GM12878 (cell line): ENCODE results near the gene SPINT1. TPM values are rescaled to one million over a fixed set of nuclear protein-coding genes. Genes with fewer than 3 reads are reported as not detected.

Experiments
- ATAC-seq: fragments of 200-7000 bp; cut with Tn5 transposase; 3 replicates; pipeline ENCODE4 v1.9.1; 2020; ENCODE audit warnings: mild to moderate bottlenecking, moderate library complexity
- BruUV-seq: library from RNA; stranded (reverse); fragments of 400-500 nt; replicated peaks from 2 replicates; lab custom pipeline; 2021; lab: Mats Ljungman, UMichigan
- CTCF ChIA-PET: fragments of 300-600 bp; sonication (Branson Sonifier 250); formaldehyde crosslinking; extraction: SDS; loops from one replicate; lab custom pipeline; 2021; ENCODE audit warnings: inconsistent platforms; lab: Yijun Ruan, JAX
- POLR2A ChIA-PET: fragments of 350-600 bp; formaldehyde crosslinking; extraction: SDS; loops from one replicate; lab custom pipeline; 2021; ENCODE audit warnings: inconsistent platforms; lab: Charles Lee
- RAD21 ChIA-PET: fragments of 300-600 bp; sonication (Branson Sonifier 250); formaldehyde crosslinking; loops from one replicate; lab custom pipeline; 2023; ENCODE audit warnings: antibody characterized with exemption; ENCODE audit not compliant: unreplicated experiment; lab: Charles Lee
- SMC1A ChIA-PET: fragments of 300-600 bp; sonication (Branson Sonifier 250); formaldehyde crosslinking; loops from one replicate; lab custom pipeline; 2023; ENCODE audit not compliant: unreplicated experiment, uncharacterized antibody; lab: Charles Lee
- DNase-seq: peaks from one replicate; pipeline ENCODE4 v3.0.0-alpha.2; 2011; ENCODE audit warnings: low read depth, low spot score
- FAIRE-seq: peaks from 3 replicates; lab custom pipeline; 2011; peaks lifted over from hg19 to GRCh38; lab: Jason Lieb, UNC
- H2AFZ ChIP-seq: 2 replicates; pipeline ENCODE4 v1.6.0; 2011; ENCODE audit warnings: low read depth, low read length, control low read depth; ENCODE audit not compliant: control insufficient read depth
- H3K27ac ChIP-seq: 2 replicates; pipeline ENCODE4 v1.5.1; 2011; ENCODE audit warnings: control low read depth; ENCODE audit not compliant: control insufficient read depth, insufficient read depth
- H3K27me3 ChIP-seq, 2 experiments: replicated peaks in 1 of 2; 2 replicates each; pipeline versions ENCODE4 v1.6.0 to v1.6.1; 2011; ENCODE audit warnings: low read length in 1 of 2; ENCODE audit not compliant: control insufficient read depth in 2 of 2, insufficient read depth in 2 of 2
- H3K36me3 ChIP-seq, 2 experiments: 2 replicates each; pipeline ENCODE4 v1.5.1; 2011; ENCODE audit warnings: low read length in 1 of 2; ENCODE audit not compliant: control insufficient read depth in 2 of 2, insufficient read depth in 2 of 2
- H3K4me1 ChIP-seq: 2 replicates; pipeline ENCODE4 v1.6.1; 2011; ENCODE audit warnings: mild to moderate bottlenecking, low read length, moderate library complexity, mixed read lengths; ENCODE audit not compliant: control insufficient read depth, insufficient read depth
- H3K4me2 ChIP-seq: 2 replicates; pipeline ENCODE4 v1.6.0; 2011; ENCODE audit warnings: control low read depth; ENCODE audit not compliant: control insufficient read depth, insufficient read depth
- H3K4me3 ChIP-seq: fragments of 200-600 bp; sonication (generic); 2 replicates; pipeline ENCODE4 v1.5.1; 2016
- H3K79me2 ChIP-seq: 2 replicates; pipeline ENCODE4 v1.6.0; 2011; ENCODE audit warnings: low read length; ENCODE audit not compliant: control insufficient read depth, insufficient read depth
- H3K9ac ChIP-seq: 2 replicates; pipeline ENCODE4 v1.8.0; 2011; ENCODE audit warnings: low read length, control low read depth, mixed read lengths; ENCODE audit not compliant: control insufficient read depth, insufficient read depth
- H3K9me3 ChIP-seq: replicated peaks from 3 replicates; pipeline ENCODE4 v1.5.1; 2011; ENCODE audit warnings: mild to moderate bottlenecking, low read length; ENCODE audit not compliant: control insufficient read depth, insufficient read depth
- H4K20me1 ChIP-seq: 2 replicates; pipeline ENCODE4 v1.6.0; 2011; ENCODE audit not compliant: control insufficient read depth, insufficient read depth
- HDGF ChIP-seq: fragments of 450-650 bp; IDR thresholded peaks from 2 replicates; pipeline ENCODE4 v1.6.1; 2016; ENCODE audit warnings: antibody characterized with exemption
- RUNX3 ChIP-seq: IDR thresholded peaks from 2 replicates; pipeline ENCODE4 v1.6.1; 2012; ENCODE audit warnings: low read length, inconsistent platforms
- WGBS: methylation state at CpG from one replicate; pipeline ENCODE4 v1.1.6; 2016; ENCODE audit warnings: low lambda C conversion rate; ENCODE audit not compliant: insufficient replicate concordance, insufficient coverage; ENCODE audit errors: missing lambda C conversion rate; 5-methylcytosine and 5-hydroxymethylcytosine counted together
- in situ Hi-C: fragments of 300-500 bp; cut with MboI; formaldehyde crosslinking; loops from 9 replicates; pipeline ENCODE4 v1.14.3; 2018; ENCODE audit warnings: mixed read lengths
- intact Hi-C: fragments of 100-400 bp; cut with micrococcal nuclease; formaldehyde crosslinking; loops from one replicate; pipeline ENCODE4 v1.14.2; 2022; ENCODE audit not compliant: unreplicated experiment
- polyA plus RNA-seq, 11 experiments: library from polyadenylated mRNA; depleted of rRNA in 4 of 11; unstranded in 6 of 11; stranded (reverse) in 5 of 11; fragments of >200 nt; fragmentation: Nextera tagmentation in 4 of 11; fragmentation: Illumina TruSeq in 1 of 11; extraction: Ambion mirVana in 4 of 11; extraction: Trizol in 1 of 11; gene quantifications; 1 replicate in 1 of 11; 2 replicates in 10 of 11; pipeline versions ENCODE4 v1.2.1 to v1.2.3, GENCODE V29; 2011 to 2016; ENCODE audit warnings: inconsistent platforms in 2 of 11, missing spikeins in 2 of 11, low read depth in 1 of 11
- total RNA-seq, 4 experiments: library from RNA; depleted of rRNA in 3 of 4; stranded (reverse); fragments of >200 nt in 3 of 4; fragmentation: Illumina TruSeq in 1 of 4; extraction: Trizol in 1 of 4; gene quantifications; 2 replicates each; pipeline versions ENCODE4 v1.2.1 to v1.2.3, GENCODE V29; 2013 to 2021

Gene SPINT1
- total and polyA plus RNA-seq, 10 of the 15 experiments (the other 5 are each of a cell fraction or from before 2014, with no cell fraction given), result 3.5 to 28.6 (median 10.2) TPM

DNA sequence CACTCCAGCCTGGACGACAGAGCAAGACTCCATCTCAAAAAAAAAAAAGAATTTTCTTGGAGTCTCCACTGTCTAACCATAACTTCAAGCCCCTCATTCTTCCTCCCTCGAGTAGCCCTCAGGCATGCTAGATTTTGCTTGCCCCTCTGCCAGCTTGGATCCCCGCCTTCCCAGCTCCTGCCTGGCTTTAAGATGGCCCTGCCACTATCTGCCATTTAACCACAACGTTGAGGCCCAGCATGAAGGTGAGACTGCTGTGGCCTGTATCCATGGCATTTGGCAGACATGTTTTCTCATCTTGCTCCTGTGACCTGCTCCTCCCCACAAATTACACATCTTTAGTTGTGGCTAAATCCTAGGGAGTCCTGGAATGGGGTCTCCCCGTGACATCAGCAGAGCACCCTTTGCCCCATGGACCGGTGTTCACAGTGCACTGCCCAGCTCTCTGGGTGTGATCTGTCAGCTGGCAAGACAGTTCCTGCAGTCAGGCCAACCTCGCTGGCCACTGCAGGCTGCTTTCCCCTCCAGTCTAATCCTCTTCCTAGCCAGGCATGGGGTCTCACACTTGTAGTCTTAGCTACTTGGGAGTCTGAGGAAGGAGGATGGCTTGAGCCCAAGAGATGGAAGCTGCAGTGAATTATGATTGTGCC, 60.8 kb downstream of the SPINT1 start:
- 55% methylated on average over 7 of the region's 7 CpGs for WGBS
- Histone ChIP-seq H3K9ac (no peak overlapping the region), H3K79me2 (peaks cover 2% of the 10 kb centered on the region), H3K36me3 (peaks cover 11 to 24% of the 10 kb centered on the region in 2 experiments), H4K20me1 (no peaks in the 10 kb centered on the region), H2AFZ (no peak overlapping the region), H3K9me3 (no peaks in the 10 kb centered on the region), H3K4me3 (no peak overlapping the region), H3K4me2 (no peak overlapping the region), H3K4me1 (peaks cover 24% of the 10 kb centered on the region), H3K27ac (no peak overlapping the region), H3K27me3 (no peaks in the 10 kb centered on the region)
- intact Hi-C loops, result loop anchor here (1.0 to 5.0 kb wide), 3 partner anchors 38 to 281 kb away; no protein-coding TSS in a partner anchor
- no TSS peak for BruUV-seq
- TF ChIP-seq HDGF (no peak), RUNX3 (0 out of 2 replicates have a peak, but pooled peaks have one; percentile 15)
- ATAC-seq (no peak), DNase-seq (no peak), FAIRE-seq (no peak)
- ChIA-PET CTCF (interaction anchor here (0.6 to 11.9 kb wide), 41 partner anchors 9 to 428 kb away, joined by 3 to 157 read pairs (median 4); partner anchors contain the start of genes DLL4, NUSAP1, OIP5 and VPS18), POLR2A (interaction anchor here (0.6 to 1.9 kb wide), 5 partner anchors 9 to 534 kb away, joined by 3 to 10 read pairs (median 3); no protein-coding TSS in a partner anchor), RAD21 (interaction anchor here (0.6 to 7.0 kb wide), 19 partner anchors 10 to 1191 kb away, joined by 3 to 82 read pairs (median 4); partner anchors contain the start of genes LTK and VPS18), SMC1A (interaction anchor here (0.5 to 6.5 kb wide), 20 partner anchors 8 to 283 kb away, joined by 3 to 49 read pairs (median 5); partner anchors contain the start of gene VPS18)
- in situ Hi-C loops, result loop anchor here (5.0 kb wide), 1 partner anchor 283 kb away; no protein-coding TSS in a partner anchor
